ENCODE data around the gene TMEM253. TPM values are rescaled to one million over a fixed set of nuclear protein-coding genes. Genes with fewer than 3 reads are reported as not detected.

Gene TMEM253
- total RNA-seq, 2 donors from 2014 or later: 1.3 TPM; not detected in 1

DNA sequence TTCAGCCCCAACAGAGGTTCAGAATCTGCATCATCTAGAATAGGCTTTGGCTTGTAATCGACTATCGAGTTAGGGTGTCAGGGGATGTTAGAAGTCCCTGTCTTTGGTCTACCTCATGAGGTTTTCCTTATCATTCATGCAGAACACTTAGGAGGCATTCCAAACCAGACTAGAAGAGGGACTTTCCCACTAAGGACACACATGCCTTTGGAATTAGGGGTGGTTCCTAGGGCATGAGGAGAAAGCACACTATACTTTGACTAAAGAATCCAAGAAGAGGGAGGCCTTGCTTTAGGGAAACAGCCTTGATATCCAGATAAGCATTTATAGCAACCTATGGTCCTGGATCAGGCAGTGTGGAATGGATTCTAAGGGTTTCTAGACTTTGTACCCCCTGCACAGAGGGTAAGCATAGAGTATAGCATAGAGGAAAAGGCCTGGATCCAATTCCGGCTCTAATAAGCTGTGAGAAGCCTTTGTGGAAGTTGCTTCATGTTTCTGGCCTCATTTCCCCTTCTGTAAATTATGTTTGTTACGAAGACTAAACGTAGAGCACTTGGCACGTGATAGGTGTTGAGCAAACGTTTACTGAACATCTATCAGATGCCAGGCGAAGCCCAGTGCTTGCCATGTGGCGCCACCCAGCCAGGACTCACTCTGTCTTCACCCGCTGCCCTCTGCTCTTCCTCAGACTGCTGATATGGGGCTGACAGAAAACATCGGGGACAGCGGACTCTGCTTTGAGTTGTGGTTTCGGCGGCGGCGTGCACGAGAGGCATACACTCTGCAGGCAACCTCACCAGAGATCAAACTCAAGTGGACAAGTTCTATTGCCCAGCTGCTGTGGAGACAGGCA lies 15.6 kb upstream of the TMEM253 start:
- DNase-seq: peak in 1 of 4 donors; percentile 56
- H3K4me1 ChIP-seq: no peaks in the 10 kb centered on the region
- H3K27ac ChIP-seq: peak overlapping the region in 1 of 4 donors; percentile 15
- WGBS, 2 donors: 61 to 67% methylated on average over 17 of the region's 17 CpGs
- ATAC-seq: no peak
- peaks cover 12 to 19% of the 10 kb centered on the region in 2 donors for H3K36me3 ChIP-seq (replicated peaks in 1 of 2; ENCODE audit: insufficient read depth in 1 of 2, low read depth in 2 of 2)
- intact Hi-C loops (cut with DNase I): loop anchor here (5.0 kb wide), 1 partner anchor 68 kb away; no protein-coding TSS in a partner anchor
- no peak overlapping the region for H3K4me3 ChIP-seq
- no peaks in the 10 kb centered on the region for H3K9me3 ChIP-seq
- TF ChIP-seq, protein P1, sequence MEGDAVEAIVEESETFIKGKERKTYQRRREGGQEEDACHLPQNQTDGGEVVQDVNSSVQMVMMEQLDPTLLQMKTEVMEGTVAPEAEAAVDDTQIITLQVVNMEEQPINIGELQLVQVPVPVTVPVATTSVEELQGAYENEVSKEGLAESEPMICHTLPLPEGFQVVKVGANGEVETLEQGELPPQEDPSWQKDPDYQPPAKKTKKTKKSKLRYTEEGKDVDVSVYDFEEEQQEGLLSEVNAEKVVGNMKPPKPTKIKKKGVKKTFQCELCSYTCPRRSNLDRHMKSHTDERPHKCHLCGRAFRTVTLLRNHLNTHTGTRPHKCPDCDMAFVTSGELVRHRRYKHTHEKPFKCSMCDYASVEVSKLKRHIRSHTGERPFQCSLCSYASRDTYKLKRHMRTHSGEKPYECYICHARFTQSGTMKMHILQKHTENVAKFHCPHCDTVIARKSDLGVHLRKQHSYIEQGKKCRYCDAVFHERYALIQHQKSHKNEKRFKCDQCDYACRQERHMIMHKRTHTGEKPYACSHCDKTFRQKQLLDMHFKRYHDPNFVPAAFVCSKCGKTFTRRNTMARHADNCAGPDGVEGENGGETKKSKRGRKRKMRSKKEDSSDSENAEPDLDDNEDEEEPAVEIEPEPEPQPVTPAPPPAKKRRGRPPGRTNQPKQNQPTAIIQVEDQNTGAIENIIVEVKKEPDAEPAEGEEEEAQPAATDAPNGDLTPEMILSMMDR (IDR thresholded peaks at IDR 0.05): no peak
- no peak for TF ChIP-seq POLR2A (IDR thresholded peaks at IDR 0.05)
- H3K27me3 ChIP-seq: no peaks in the 10 kb centered on the region

- H3K27ac ChIP-seq: peak overlapping the region in 1 of 4 donors; percentile 8
- ATAC-seq (no peak), DNase-seq (no peak)
- intact Hi-C loops (cut with DNase I): loop anchor here (5.0 kb wide), 1 partner anchor 70 kb away; no protein-coding TSS in a partner anchor
- H3K4me1 ChIP-seq: peaks cover under 1% of the 10 kb centered on the region
- WGBS, 2 donors: 83 to 87% methylated on average over 4 of the region's 4 CpGs
- no peaks in the 10 kb centered on the region for H3K27me3 ChIP-seq
- H3K4me3 ChIP-seq: no peak overlapping the region
- peaks cover 7 to 14% of the 10 kb centered on the region in 2 donors for H3K36me3 ChIP-seq (replicated peaks in 1 of 2; ENCODE audit: insufficient read depth in 1 of 2, low read depth in 2 of 2)
- TF ChIP-seq POLR2A (IDR thresholded peaks at IDR 0.05): no peak
- TF ChIP-seq, protein P1 (IDR thresholded peaks at IDR 0.05): no peak
- no peaks in the 10 kb centered on the region for H3K9me3 ChIP-seq
Observed at GRCh38 chr14:21086908-21087293, 14.0 kb upstream of the TMEM253 start.

DNA sequence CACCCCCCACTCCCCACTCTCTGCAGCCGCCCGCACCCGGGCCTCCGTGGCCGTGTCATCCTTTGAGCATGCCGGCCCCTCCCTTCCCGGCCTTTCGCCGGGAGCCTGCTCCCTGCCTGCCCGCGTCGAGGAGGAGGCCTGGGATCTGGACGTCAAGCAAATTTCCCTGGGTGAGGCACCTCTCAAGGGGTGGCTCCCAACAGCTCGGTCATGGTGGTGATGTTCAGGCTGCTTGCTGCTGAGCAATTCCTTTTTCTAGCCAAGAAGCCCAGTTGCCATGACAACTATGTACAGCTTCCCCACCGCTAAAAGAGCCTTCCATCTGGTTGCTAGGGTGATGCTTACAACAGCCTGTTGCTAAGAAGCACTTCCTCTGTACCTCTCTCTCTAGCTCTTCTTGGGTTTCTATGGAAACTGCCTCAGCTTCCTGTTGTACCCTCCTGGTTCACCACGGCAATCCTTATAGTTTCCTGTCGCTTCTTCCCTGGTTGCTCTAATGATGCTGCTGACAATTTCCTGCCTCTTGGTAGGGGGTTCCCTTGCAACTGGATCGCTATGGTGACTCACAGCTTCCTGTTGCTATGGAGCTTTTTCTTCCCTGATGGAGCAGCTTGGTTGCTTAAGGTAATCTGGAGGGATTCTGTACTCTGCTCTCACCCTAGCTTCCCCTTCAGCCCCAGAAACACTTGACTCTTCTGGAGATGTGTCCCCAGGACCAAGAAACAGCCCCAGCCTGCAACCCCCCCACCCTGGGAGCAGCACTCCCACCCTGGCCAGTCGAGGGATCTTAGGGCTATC lies 13.4 kb upstream of the TMEM253 start:
- no peaks in the 10 kb centered on the region for H3K9me3 ChIP-seq
- H3K27ac ChIP-seq: peak overlapping the region in 1 of 4 donors; percentile 8
- 66 to 75% methylated on average over 19 of the region's 19 CpGs for WGBS, 2 donors
- H3K4me1 ChIP-seq: peaks cover 7% of the 10 kb centered on the region
- no peak for ATAC-seq
- H3K36me3 ChIP-seq (replicated peaks in 1 of 2; ENCODE audit: insufficient read depth in 1 of 2, low read depth in 2 of 2): peaks cover 2 to 8% of the 10 kb centered on the region in 2 donors
- intact Hi-C loops (cut with DNase I): loop anchor here (5.0 kb wide), 1 partner anchor 70 kb away; no protein-coding TSS in a partner anchor
- TF ChIP-seq, protein P1 (IDR thresholded peaks at IDR 0.05): no peak
- TF ChIP-seq POLR2A (IDR thresholded peaks at IDR 0.05): no peak
- peak in 2 of 4 donors; percentile 28 to 67 for DNase-seq
- no peak overlapping the region for H3K4me3 ChIP-seq
- H3K27me3 ChIP-seq: no peaks in the 10 kb centered on the region

DNA sequence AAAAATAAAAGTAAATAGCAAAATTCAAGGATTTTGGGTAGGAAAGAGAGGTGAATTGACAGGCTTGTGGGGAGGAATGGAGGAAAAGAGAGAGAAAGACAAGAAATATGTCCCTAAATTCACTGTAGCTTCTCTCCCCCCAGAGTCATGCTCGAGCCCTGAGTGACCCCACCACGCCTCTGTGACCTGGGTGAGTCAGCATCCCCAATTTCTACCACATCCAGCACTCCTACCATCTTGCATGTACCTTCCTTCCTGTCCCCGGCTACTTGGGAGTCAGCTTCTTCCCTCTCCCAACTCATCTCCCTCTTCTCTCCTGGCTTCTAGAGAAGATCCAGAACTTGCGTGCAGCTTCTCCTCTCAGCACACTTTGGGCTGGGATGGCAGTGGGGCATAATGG lies 12.2 kb upstream of the TMEM253 start:
- no peak overlapping the region for H3K27ac ChIP-seq
- no peak for DNase-seq
- H3K4me3 ChIP-seq: no peak overlapping the region
- H3K36me3 ChIP-seq (replicated peaks in 1 of 2; ENCODE audit: insufficient read depth in 1 of 2, low read depth in 2 of 2): peaks cover 0 to 5% of the 10 kb centered on the region in 2 donors
- TF ChIP-seq, protein P1 (IDR thresholded peaks at IDR 0.05): no peak
- TF ChIP-seq POLR2A (IDR thresholded peaks at IDR 0.05): no peak
- H3K9me3 ChIP-seq: no peaks in the 10 kb centered on the region
- WGBS, 2 donors: 65 to 75% methylated on average over 4 of the region's 4 CpGs
- intact Hi-C loops (cut with DNase I): loop anchor here (5.0 kb wide), 1 partner anchor 71 kb away; no protein-coding TSS in a partner anchor
- H3K4me1 ChIP-seq: peaks cover 17% of the 10 kb centered on the region
- H3K27me3 ChIP-seq: no peaks in the 10 kb centered on the region
- ATAC-seq: no peak
